ENCODE measurements around the gene APOL3. TPM values are rescaled to one million over a fixed set of nuclear protein-coding genes. Genes with fewer than 3 reads are reported as not detected.
A peak's percentile ranks its signal among the peaks of the same experiment; 100 is the strongest.

Gene APOL3
- polyA plus RNA-seq, 1 experiment = 4.2 TPM

DNA sequence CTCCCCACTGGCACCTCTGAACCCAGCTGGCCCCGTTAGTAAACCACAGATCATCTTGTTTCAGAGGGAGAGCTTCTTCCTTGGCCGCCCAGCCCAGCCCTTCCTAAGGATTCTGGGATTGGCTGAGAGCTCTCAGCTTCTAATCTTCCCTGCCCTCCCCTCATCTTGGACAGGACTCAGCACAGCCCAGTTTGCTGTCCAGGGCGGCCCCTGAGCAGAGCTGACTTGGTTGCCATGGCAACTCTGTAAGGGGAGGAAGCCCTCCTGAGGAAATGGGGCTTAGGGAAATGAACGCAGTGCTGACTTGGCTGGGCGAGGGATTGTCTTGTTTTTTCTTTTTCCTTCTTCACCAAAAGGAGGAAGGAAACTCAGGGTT lies 36.5 kb upstream of the APOL3 start:
- POLR2A ChIA-PET = interaction anchor here (0.6 kb wide), 1 partner anchor 147 kb away, joined by 6 read pairs; no protein-coding TSS in a partner anchor
- CTCF ChIA-PET = interaction anchor here (5.4 kb wide), 1 partner anchor 289 kb away, joined by 30 read pairs; no protein-coding TSS in a partner anchor
- H3K4me3 ChIP-seq (ENCODE audit: low read depth, low read length) = no peak overlapping the region
- no peak for DNase-seq (ENCODE audit: low read depth, low spot score)
- no peaks in the 10 kb centered on the region for H3K9me3 ChIP-seq (ENCODE audit: control insufficient read depth, insufficient read depth, low read length)
- peaks cover 12% of the 10 kb centered on the region for H3K27me3 ChIP-seq (ENCODE audit: control insufficient read depth, insufficient read depth, low read length)
- H3K27ac ChIP-seq (ENCODE audit: low read depth, low read length) = no peak overlapping the region
- TF ChIP-seq, protein P1, sequence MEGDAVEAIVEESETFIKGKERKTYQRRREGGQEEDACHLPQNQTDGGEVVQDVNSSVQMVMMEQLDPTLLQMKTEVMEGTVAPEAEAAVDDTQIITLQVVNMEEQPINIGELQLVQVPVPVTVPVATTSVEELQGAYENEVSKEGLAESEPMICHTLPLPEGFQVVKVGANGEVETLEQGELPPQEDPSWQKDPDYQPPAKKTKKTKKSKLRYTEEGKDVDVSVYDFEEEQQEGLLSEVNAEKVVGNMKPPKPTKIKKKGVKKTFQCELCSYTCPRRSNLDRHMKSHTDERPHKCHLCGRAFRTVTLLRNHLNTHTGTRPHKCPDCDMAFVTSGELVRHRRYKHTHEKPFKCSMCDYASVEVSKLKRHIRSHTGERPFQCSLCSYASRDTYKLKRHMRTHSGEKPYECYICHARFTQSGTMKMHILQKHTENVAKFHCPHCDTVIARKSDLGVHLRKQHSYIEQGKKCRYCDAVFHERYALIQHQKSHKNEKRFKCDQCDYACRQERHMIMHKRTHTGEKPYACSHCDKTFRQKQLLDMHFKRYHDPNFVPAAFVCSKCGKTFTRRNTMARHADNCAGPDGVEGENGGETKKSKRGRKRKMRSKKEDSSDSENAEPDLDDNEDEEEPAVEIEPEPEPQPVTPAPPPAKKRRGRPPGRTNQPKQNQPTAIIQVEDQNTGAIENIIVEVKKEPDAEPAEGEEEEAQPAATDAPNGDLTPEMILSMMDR (IDR thresholded peaks at IDR 0.05; ENCODE audit: low read depth, low read length) = no peak

DNA sequence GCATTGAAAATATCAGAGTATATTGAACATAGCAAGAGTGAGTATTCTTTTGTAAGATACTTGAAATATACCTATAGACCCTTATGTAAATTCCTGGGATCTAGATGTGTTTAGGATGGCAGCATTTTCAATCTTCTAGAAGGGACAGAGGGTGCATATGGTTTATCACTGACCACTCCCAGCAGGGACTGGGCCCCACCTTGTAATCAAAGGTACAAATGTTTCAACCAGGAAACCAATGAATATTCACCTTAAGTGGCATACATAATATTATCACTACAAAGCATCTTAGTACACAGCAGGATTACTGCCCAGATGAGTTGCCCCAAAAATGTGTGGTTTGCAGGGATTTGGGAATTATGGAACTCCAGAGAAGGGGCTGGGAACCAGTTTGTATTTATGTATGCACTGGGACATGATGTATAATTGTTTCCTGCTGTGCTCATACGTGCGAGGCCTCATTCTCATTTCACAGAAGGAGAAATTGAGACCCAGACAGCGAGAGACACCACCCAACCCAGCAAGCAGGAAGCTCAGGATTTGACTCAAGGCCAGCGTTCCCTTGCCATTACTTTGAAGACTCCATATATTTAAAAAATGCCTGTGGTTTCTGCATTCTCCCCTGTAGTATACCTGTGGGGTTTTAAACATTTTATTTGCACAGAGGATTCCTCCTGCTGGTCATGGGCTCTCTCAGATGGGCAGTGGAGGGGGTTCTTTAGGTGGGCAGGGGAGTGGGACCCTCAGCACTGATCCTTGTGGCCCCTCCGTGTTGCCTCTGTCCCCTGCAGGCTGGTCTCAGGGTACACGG lies 35.9 kb upstream of the APOL3 start:
- CTCF ChIA-PET = interaction anchor here (1.1 to 5.4 kb wide), 4 partner anchors 43 to 290 kb away, joined by 3 to 30 read pairs (median 10); partner anchors contain the start of gene APOL2
- POLR2A ChIA-PET = interaction anchor here (0.6 kb wide), 1 partner anchor 147 kb away, joined by 6 read pairs; no protein-coding TSS in a partner anchor

GRCh38 chr22:36194971-36195370 lies 34.4 kb upstream of the APOL3 start:
- POLR2A ChIA-PET = interaction anchor here (0.6 to 1.0 kb wide), 2 partner anchors 80 to 317 kb away, joined by 3 to 7 read pairs; no protein-coding TSS in a partner anchor
- no peak overlapping the region for H3K27ac ChIP-seq (ENCODE audit: low read depth, low read length)
- peaks cover 12% of the 10 kb centered on the region for H3K27me3 ChIP-seq (ENCODE audit: control insufficient read depth, insufficient read depth, low read length)
- no peak overlapping the region for H3K4me3 ChIP-seq (ENCODE audit: low read depth, low read length)
- H3K9me3 ChIP-seq (ENCODE audit: control insufficient read depth, insufficient read depth, low read length) = no peaks in the 10 kb centered on the region
- DNase-seq (ENCODE audit: low read depth, low spot score) = peak; percentile 52
- CTCF ChIA-PET = interaction anchor here (0.6 to 5.4 kb wide), 12 partner anchors 10 to 294 kb away, joined by 3 to 30 read pairs (median 5); partner anchors contain the start of genes APOL2 and RBFOX2
- TF ChIP-seq, protein P1 (IDR thresholded peaks at IDR 0.05; ENCODE audit: low read depth, low read length) = peak; percentile 89

More for the DNA sequence above, 35.9 kb upstream of the APOL3 start:
- H3K27ac ChIP-seq (ENCODE audit: low read depth, low read length) = no peak overlapping the region
- H3K9me3 ChIP-seq (ENCODE audit: control insufficient read depth, insufficient read depth, low read length) = no peaks in the 10 kb centered on the region
- H3K4me3 ChIP-seq (ENCODE audit: low read depth, low read length) = no peak overlapping the region
- no peak for DNase-seq (ENCODE audit: low read depth, low spot score)
- peaks cover 12% of the 10 kb centered on the region for H3K27me3 ChIP-seq (ENCODE audit: control insufficient read depth, insufficient read depth, low read length)
- TF ChIP-seq, protein P1 (IDR thresholded peaks at IDR 0.05; ENCODE audit: low read depth, low read length) = no peak

GRCh38 chr22:36194385-36194784 lies 33.8 kb upstream of the APOL3 start:
- ChIA-PET POLR2A (interaction anchor here (0.6 to 1.0 kb wide), 2 partner anchors 80 to 318 kb away, joined by 3 to 7 read pairs; no protein-coding TSS in a partner anchor), CTCF (interaction anchor here (0.6 to 5.4 kb wide), 12 partner anchors 10 to 295 kb away, joined by 3 to 30 read pairs (median 5); partner anchors contain the start of genes APOL2 and RBFOX2)
- TF ChIP-seq, protein P1 (IDR thresholded peaks at IDR 0.05; ENCODE audit: low read depth, low read length) = no peak
- H3K27ac ChIP-seq (ENCODE audit: low read depth, low read length) = no peak overlapping the region
- no peaks in the 10 kb centered on the region for H3K9me3 ChIP-seq (ENCODE audit: control insufficient read depth, insufficient read depth, low read length)
- no peak overlapping the region for H3K4me3 ChIP-seq (ENCODE audit: low read depth, low read length)
- DNase-seq (ENCODE audit: low read depth, low spot score) = no peak
- H3K27me3 ChIP-seq (ENCODE audit: control insufficient read depth, insufficient read depth, low read length) = peaks cover 16% of the 10 kb centered on the region

DNA sequence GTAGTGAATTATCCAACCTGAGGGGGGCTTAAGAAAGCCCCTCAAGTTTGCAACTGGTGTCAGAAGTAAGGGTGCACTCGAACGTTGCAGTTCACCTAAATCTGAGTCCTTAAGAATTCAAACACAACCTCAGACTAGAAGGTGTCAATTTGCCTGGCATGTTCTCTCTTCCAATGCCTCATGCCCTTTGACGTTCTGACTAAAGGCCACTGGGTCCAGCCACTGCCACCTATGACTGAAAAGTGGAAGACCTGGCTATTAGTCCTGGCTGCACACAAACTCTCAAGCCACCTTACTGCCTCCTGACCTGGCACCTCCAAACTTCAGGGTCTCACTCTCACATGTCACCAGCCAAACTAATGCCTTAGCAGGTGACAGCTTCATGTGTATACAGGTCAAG lies 33.0 kb upstream of the APOL3 start:
- H3K27ac ChIP-seq (ENCODE audit: low read depth, low read length) = no peak overlapping the region
- H3K27me3 ChIP-seq (ENCODE audit: control insufficient read depth, insufficient read depth, low read length) = peaks cover 23% of the 10 kb centered on the region
- ChIA-PET CTCF (interaction anchor here (3.0 kb wide), 1 partner anchor 293 kb away, joined by 13 read pairs; no protein-coding TSS in a partner anchor), POLR2A (no interaction called here)
- TF ChIP-seq, protein P1 (IDR thresholded peaks at IDR 0.05; ENCODE audit: low read depth, low read length) = no peak
- DNase-seq (ENCODE audit: low read depth, low spot score) = no peak
- H3K9me3 ChIP-seq (ENCODE audit: control insufficient read depth, insufficient read depth, low read length) = no peaks in the 10 kb centered on the region
- H3K4me3 ChIP-seq (ENCODE audit: low read depth, low read length) = no peak overlapping the region
